Stimulated activated CD4-positive, alpha-beta T cell treated with anti-CD3 and anti-CD28 coated beads, Interleukin-12 subunit alpha, Interleukin-12 subunit beta, amount 100 ng/mL, for 48 hours (primary cell): ENCODE data around the gene DCANP1.
A peak's percentile ranks its signal among the peaks of the same experiment; 100 is the strongest.

Experiments used
- DNase-seq, 3 donors: peaks; one replicate each; pipeline ENCODE4 v3.0.0-alpha.2; 2020; ENCODE audit warnings: low read depth in 2 of 3, low spot score in 1 of 3

Gene DCANP1

GRCh38 chr5:135480511-135480910 lies 33.4 kb upstream of the DCANP1 start:
- no peak for DNase-seq

- DNase-seq, result no peak
Observed at GRCh38 chr5:135478938-135479337, 31.8 kb upstream of the DCANP1 start.

- DNase-seq, result no peak
Observed at GRCh38 chr5:135477613-135478066, 30.5 kb upstream of the DCANP1 start.

- DNase-seq, result no peak
Observed at GRCh38 chr5:135476615-135477581, 29.8 kb upstream of the DCANP1 start.

- no peak for DNase-seq
Observed at GRCh38 chr5:135473956-135474670, 27.0 kb upstream of the DCANP1 start.

- DNase-seq, result no peak
Observed at GRCh38 chr5:135472141-135472540, 25.0 kb upstream of the DCANP1 start.

DNA sequence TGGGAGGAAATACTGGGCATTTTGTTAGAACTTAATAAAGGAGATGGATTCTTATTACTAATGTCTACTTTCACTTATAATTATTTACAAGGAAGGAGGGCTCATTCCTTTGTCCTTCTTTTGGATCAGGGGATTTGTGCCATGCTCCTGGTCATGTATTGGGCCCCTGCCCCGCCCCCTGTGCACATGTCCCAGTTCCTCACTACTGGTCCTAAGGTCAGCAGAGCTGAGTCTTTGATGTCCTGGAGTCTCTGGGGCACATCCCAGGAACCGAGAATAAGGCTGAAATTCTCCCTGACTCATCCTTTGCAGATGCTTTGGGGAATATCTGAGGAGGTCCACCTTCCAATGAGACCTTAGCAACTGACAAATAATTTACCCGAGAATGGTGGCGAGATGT lies 24.6 kb upstream of the DCANP1 start:
- no peak for DNase-seq

GRCh38 chr5:135469911-135470310 lies 22.8 kb upstream of the DCANP1 start:
- no peak for DNase-seq

GRCh38 chr5:135468541-135468940 lies 21.4 kb upstream of the DCANP1 start:
- DNase-seq, result no peak

DNA sequence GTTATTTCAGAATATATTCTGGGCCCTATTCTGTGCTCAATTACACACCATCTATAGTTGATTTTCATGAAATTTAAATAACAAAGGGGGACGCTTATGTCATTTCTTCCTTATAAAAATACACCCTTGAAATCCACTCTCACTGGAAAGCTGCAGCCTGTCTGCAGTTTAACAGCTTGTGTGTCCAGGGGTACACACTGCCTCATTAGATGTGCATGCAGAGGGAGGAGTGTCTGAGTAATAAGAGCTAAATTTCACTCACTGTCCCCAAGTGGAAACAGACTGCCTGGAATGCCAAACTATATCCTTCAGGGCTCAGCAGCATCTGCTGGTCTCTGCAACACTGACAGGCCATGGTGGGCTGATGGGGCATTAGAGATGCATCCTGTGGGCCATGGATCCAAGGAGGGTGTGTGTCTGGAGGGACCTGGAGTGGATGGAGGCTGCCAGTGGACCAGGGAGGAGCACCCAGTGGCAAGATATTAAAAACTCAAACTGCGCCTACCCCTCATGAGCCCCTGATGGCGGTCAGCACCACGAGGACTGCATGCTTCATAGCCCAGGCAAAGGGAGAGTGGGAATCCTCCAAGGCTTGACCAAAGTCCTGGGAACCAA lies 20.8 kb upstream of the DCANP1 start:
- no peak for DNase-seq

- DNase-seq, result no peak
Observed at GRCh38 chr5:135467051-135467625, 20.0 kb upstream of the DCANP1 start.

DNA sequence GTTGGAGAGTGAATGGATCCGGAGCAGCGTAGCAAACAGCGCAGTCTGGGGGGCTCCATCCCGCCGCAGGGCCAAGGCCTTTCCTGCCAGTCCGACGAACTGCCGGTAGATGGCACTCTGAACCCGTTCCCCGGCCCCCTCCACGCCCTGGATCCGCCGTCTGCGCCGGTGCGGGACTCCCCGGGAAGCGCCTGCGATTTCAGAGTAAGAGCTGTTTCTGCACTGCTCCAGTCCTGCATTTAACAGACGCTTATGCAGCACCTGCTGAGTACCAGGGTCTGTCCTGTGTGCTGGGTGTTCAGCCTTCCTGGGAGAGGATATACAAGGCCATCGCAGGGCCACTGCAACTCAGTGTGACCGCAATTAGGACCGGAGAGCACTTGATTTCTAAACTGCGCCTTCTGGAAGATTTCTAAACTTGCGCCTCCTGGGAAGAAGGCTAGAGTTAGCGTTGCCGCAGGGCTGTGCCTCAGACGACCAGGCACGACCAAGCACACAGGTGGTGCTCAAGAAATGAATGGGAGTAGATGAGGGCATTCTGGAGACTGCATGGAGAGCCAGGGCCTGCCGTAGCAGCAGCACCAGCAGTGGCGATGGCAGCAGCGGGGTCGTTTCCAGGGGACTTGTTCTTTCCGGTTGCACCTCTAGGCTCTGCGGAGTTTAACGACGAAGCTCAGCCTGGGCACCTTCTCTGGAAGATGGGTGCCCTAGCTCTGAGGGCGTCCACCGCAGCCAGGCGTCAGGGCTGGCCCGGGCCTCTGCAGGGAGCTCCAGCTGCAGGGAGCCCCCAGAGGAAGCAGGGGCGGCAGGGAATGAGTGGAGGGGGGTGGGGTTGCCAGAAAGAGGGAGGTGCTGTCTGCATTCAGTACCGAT lies 19.3 kb upstream of the DCANP1 start:
- DNase-seq, result peak; percentile 59 to 71 (median 60)

GRCh38 chr5:135465391-135466122 lies 18.4 kb upstream of the DCANP1 start:
- DNase-seq, result no peak

GRCh38 chr5:135462304-135462703 lies 15.2 kb upstream of the DCANP1 start:
- DNase-seq, result peak; percentile 22 to 53 (median 28)

DNA sequence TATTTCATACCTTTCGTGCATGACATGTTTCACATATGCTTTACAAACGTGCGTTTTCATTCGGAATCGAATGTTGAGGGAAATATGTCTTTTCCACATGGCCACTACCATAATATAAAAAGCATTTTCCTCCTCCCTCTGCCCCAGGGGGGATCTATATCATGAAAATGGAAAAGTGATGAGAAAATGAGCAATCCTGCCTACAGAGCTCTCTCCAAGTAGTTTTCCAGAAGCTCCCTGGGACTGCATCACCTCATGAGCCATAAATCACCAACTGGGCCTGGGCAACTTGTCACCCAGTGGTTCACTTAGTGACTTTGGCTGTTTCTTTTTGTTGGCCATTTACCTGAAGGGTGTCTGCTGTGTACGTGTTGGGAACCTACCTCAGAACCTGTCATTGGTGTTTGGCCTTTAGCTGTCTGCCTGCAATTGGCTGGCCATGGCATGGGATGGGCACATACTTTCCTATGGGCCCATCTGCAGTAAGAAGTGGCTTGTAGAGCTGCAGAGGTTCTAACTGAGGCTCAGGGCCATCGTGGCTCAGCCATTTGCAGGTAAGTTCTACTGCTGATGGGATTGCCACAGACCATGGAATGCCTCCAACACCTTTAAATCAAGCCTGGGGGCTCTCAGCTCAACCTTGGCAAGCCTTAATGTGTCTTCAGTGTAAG lies 14.5 kb upstream of the DCANP1 start:
- DNase-seq, result no peak

- no peak for DNase-seq
Observed at GRCh38 chr5:135460246-135461033, 13.3 kb upstream of the DCANP1 start.

GRCh38 chr5:135458921-135459331 lies 11.8 kb upstream of the DCANP1 start:
- DNase-seq, result no peak

DNA sequence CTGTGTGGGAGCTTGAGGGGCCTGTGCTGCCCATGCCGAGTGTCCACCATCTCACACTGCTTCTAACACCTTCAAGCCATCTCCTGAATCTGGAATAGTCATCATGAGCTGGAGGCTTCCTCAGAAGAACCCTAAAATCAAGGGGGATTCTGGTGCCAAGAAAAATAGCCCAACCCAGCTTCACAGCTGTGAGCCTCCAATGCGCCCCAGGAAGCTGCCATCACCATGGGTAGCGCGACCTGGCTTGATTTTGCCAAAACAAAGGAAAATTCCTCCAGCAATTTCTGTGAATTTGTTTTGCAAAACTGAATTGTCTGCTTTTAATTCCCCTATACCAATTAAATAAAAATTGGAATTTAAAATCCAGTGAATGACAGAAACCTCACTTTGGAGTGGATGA lies 11.2 kb upstream of the DCANP1 start:
- DNase-seq, result no peak
